ENCODE data around the gene OR4N5.
"Not testable (repeated sequence)": the region's sequence is repeated elsewhere in the genome, so short reads cannot be mapped to it uniquely, and the experiment has no call there.

OR4N5 gene

GRCh38 chr14:20138520-20138919 lies at the start of gene OR4N5:
Gene OR4N5, plus strand, starts transcription at chr14:20138820. Its CDS starts 4,916 bp downstream, at chr14:20143736.
- H3K4me1 ChIP-seq = no peaks in the 10 kb centered on the region
- H3K36me3 ChIP-seq (ENCODE audit: control insufficient read depth, insufficient read depth, low read length) = no peaks in the 10 kb centered on the region
- H3K27ac ChIP-seq = no peak within 1 kb of the TSS
- TF ChIP-seq, protein P1, sequence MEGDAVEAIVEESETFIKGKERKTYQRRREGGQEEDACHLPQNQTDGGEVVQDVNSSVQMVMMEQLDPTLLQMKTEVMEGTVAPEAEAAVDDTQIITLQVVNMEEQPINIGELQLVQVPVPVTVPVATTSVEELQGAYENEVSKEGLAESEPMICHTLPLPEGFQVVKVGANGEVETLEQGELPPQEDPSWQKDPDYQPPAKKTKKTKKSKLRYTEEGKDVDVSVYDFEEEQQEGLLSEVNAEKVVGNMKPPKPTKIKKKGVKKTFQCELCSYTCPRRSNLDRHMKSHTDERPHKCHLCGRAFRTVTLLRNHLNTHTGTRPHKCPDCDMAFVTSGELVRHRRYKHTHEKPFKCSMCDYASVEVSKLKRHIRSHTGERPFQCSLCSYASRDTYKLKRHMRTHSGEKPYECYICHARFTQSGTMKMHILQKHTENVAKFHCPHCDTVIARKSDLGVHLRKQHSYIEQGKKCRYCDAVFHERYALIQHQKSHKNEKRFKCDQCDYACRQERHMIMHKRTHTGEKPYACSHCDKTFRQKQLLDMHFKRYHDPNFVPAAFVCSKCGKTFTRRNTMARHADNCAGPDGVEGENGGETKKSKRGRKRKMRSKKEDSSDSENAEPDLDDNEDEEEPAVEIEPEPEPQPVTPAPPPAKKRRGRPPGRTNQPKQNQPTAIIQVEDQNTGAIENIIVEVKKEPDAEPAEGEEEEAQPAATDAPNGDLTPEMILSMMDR (IDR thresholded peaks at IDR 0.05) = no peak
- no peak within 1 kb of the TSS for H3K9ac ChIP-seq
- no peaks in the 10 kb centered on the region for H3K9me3 ChIP-seq (ENCODE audit: control insufficient read depth, low read length)
- H3K79me2 ChIP-seq = no peaks in the 10 kb centered on the region
- H3K4me2 ChIP-seq (ENCODE audit: low read length) = no peak within 1 kb of the TSS
- H2AFZ ChIP-seq = no peak within 1 kb of the TSS
- H3K27me3 ChIP-seq (ENCODE audit: control insufficient read depth, insufficient read depth, low read length) = no peaks in the 10 kb centered on the region
- H3K4me3 ChIP-seq (ENCODE audit: low read depth, low read length) = no peak within 1 kb of the TSS

DNA sequence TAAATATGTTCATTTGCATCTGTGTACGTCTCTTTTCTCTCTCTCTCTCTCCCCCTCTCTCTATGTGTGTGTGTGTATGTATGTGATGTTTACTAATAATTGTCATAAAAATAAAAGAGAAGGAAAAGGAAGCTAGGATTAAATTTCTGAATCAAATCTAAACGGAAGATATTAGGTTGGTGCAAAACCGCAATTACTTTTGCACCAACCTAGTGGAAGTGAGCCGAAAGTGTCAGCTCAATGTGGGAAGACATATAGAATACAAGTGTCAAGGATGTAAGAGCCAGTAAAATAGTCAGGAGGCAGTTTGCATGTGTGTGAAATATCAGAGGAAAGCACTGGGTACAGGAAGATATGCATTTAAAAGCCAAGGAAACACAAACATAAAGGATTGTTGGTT lies 46.6 kb upstream of the OR4N5 start:
- no peak overlapping the region for H2AFZ ChIP-seq
- TF ChIP-seq, protein P1 (IDR thresholded peaks at IDR 0.05) = no peak
- H3K79me2 ChIP-seq = no peaks in the 10 kb centered on the region

DNA sequence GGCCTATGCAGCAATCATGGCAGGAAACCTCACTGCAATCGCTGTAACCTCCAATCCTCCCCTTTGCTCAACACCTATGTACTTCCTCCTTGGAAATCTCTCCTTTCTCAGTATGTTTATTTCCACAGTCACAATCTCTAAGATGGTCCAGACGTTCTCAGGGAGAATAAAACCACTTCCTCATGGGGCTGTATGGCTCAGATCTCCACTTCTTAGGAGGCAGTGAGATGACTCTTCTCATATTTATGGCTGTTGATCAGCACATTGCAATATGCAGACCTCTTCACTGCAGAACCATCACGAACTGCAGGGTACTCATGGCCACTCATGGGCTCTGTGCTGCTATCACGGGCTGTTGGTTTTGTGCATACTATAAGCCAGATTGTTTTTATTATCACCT lies 45.2 kb upstream of the OR4N5 start:
- H3K36me3 ChIP-seq (ENCODE audit: control insufficient read depth, insufficient read depth, low read length) = no peaks in the 10 kb centered on the region
- no peak overlapping the region for H3K4me2 ChIP-seq (ENCODE audit: low read length)
- no peaks in the 10 kb centered on the region for H3K4me1 ChIP-seq
- H3K9me3 ChIP-seq (ENCODE audit: control insufficient read depth, low read length) = no peaks in the 10 kb centered on the region
- H3K9ac ChIP-seq = no peak overlapping the region
- no peak overlapping the region for H3K27ac ChIP-seq
- TF ChIP-seq, protein P1 (IDR thresholded peaks at IDR 0.05) = no peak
- H2AFZ ChIP-seq = no peak overlapping the region
- H3K27me3 ChIP-seq (ENCODE audit: control insufficient read depth, insufficient read depth, low read length) = no peaks in the 10 kb centered on the region
- no peak overlapping the region for H3K4me3 ChIP-seq (ENCODE audit: low read depth, low read length)
- no peaks in the 10 kb centered on the region for H3K79me2 ChIP-seq

More for the DNA sequence above, 46.6 kb upstream of the OR4N5 start:
- H3K4me2 ChIP-seq (ENCODE audit: low read length) = no peak overlapping the region
- no peak overlapping the region for H3K4me3 ChIP-seq (ENCODE audit: low read depth, low read length)
- no peak overlapping the region for H3K9ac ChIP-seq
- no peak overlapping the region for H3K27ac ChIP-seq
- no peaks in the 10 kb centered on the region for H3K36me3 ChIP-seq (ENCODE audit: control insufficient read depth, insufficient read depth, low read length)
- H3K9me3 ChIP-seq (ENCODE audit: control insufficient read depth, low read length) = no peaks in the 10 kb centered on the region
- no peaks in the 10 kb centered on the region for H3K4me1 ChIP-seq
- no peaks in the 10 kb centered on the region for H3K27me3 ChIP-seq (ENCODE audit: control insufficient read depth, insufficient read depth, low read length)

- H3K9me3 ChIP-seq (ENCODE audit: control insufficient read depth, low read length); H3K27ac ChIP-seq; H3K4me1 ChIP-seq; H3K27me3 ChIP-seq (ENCODE audit: control insufficient read depth, insufficient read depth, low read length); H3K36me3 ChIP-seq (ENCODE audit: control insufficient read depth, insufficient read depth, low read length); H2AFZ ChIP-seq; H3K79me2 ChIP-seq; H3K4me2 ChIP-seq (ENCODE audit: low read length); H3K9ac ChIP-seq; H3K4me3 ChIP-seq (ENCODE audit: low read depth, low read length): not testable (repeated sequence)
These were observed 39.5 kb upstream of the OR4N5 start for GRCh38 chr14:20098926-20099770.

GRCh38 chr14:20110438-20110837 lies 28.2 kb upstream of the OR4N5 start, which contains the start of gene OR4K17:
Gene OR4K17, plus strand, starts transcription at chr14:20110739. Its CDS starts 6,761 bp downstream, at chr14:20117500.
- no peaks in the 10 kb centered on the region for H3K27me3 ChIP-seq (ENCODE audit: control insufficient read depth, insufficient read depth, low read length)
- H3K79me2 ChIP-seq = no peaks in the 10 kb centered on the region

More at GRCh38 chr14:20110438-20110837, 28.2 kb upstream of the OR4N5 start, which contains the start of gene OR4K17:
- TF ChIP-seq, protein P1 (IDR thresholded peaks at IDR 0.05) = no peak
- no peaks in the 10 kb centered on the region for H3K36me3 ChIP-seq (ENCODE audit: control insufficient read depth, insufficient read depth, low read length)
- no peak within 1 kb of the TSS for H3K4me3 ChIP-seq (ENCODE audit: low read depth, low read length)
- no peaks in the 10 kb centered on the region for H3K9me3 ChIP-seq (ENCODE audit: control insufficient read depth, low read length)
- H3K9ac ChIP-seq = no peak within 1 kb of the TSS
- no peak within 1 kb of the TSS for H2AFZ ChIP-seq
- H3K4me1 ChIP-seq = no peaks in the 10 kb centered on the region
- no peak within 1 kb of the TSS for H3K27ac ChIP-seq
- H3K4me2 ChIP-seq (ENCODE audit: low read length) = no peak within 1 kb of the TSS
